GM12872 (cell line): ENCODE results near the gene P4HTM.

Experiments
- TF ChIP-seq, protein P1 (sequence below): IDR thresholded peaks from 3 replicates; pipeline ENCODE4 v1.5.1; 2011; ENCODE audit warnings: low read depth, mild to moderate bottlenecking, low read length, moderate library complexity; ENCODE audit not compliant: insufficient read depth

Gene P4HTM

DNA sequence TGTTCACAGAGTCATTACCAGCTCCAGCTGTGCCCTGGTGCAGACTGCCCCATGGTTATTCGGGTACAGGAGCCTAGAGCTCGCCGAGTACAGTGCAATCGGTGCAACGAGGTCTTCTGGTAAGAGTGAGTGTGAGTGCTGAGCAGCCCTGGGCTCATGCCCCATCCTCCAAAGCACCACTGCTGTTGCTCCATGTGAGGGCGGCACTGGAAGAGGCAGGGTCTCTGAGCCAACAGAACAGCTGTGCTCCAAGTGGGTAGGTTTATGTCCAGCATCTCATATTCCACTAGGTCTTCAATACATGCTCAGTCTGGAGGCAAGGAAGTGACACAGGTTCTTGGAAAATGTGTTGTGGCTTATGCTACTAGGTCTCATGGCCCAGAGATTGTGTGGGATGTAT is 19.5 kb upstream of the P4HTM start:
- TF ChIP-seq, protein P1, sequence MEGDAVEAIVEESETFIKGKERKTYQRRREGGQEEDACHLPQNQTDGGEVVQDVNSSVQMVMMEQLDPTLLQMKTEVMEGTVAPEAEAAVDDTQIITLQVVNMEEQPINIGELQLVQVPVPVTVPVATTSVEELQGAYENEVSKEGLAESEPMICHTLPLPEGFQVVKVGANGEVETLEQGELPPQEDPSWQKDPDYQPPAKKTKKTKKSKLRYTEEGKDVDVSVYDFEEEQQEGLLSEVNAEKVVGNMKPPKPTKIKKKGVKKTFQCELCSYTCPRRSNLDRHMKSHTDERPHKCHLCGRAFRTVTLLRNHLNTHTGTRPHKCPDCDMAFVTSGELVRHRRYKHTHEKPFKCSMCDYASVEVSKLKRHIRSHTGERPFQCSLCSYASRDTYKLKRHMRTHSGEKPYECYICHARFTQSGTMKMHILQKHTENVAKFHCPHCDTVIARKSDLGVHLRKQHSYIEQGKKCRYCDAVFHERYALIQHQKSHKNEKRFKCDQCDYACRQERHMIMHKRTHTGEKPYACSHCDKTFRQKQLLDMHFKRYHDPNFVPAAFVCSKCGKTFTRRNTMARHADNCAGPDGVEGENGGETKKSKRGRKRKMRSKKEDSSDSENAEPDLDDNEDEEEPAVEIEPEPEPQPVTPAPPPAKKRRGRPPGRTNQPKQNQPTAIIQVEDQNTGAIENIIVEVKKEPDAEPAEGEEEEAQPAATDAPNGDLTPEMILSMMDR = no peak

GRCh38 chr3:48974076-48974864 is 15.8 kb upstream of the P4HTM start:
- TF ChIP-seq, protein P1 = no peak

DNA sequence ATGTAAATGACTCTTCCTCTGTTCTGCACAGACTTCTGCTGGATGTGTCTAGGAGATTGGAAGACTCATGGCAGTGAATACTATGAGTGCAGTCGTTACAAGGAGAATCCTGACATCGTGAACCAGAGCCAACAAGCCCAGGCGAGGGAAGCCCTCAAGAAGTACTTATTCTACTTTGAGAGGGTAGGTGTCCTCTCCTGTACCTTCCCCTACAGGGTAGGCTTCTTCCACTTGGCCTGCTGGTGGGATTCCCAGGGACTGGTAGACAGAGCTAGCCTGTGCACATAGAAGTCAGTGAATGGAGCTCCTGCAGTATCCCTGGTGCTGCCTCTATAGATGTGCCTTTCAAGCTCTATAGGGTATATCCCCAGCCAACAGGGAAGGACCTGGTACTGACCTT is 10.6 kb upstream of the P4HTM start:
- TF ChIP-seq, protein P1 = no peak

- TF ChIP-seq, protein P1 = no peak
These were observed 9.7 kb upstream of the P4HTM start for GRCh38 chr3:48980295-48980694.

- TF ChIP-seq, protein P1 = no peak
These were observed 8.0 kb upstream of the P4HTM start for GRCh38 chr3:48982016-48982415.

DNA sequence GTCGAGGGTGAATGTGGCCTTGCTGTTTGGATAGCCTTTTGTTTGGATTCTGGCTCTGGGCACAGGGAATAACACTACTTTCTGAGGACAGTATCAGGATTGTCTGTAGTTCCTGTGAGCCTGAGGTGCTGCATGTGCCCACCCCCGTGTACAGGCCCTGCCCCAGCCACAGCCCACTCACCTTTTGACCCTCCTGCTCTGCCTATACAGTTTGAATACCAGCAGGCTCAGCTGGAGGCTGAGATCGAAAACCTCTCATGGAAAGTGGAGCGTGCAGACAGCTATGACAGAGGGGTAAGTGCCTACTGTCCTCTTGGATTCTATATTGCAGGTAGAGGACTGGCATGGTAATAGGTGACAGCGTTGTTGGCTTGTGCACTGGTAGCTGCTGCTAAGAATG is 7.4 kb upstream of the P4HTM start:
- TF ChIP-seq, protein P1 = no peak

DNA sequence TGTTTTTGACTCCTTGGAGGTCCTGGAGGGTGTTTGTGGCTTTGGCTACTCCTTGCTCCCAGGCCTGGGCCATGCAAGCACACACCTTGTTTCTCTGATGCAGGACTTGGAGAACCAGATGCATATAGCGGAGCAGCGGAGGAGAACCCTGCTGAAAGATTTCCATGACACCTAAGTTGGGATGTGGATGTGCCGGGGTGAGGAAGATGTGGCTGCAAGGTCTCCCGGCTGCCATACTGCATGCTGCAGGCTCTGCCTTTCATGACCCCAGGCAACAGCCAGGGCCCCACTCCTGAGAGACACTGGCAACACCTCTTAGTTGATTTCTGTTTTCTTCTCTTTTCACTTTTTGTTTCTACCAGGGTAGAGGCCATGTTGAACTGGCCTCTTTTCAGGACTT is 6.9 kb upstream of the P4HTM start:
- TF ChIP-seq, protein P1 = no peak
